Activated T-helper 1 cell treated with anti-CD3 and anti-CD28 coated beads, Interleukin-12 subunit alpha, Interleukin-12 subunit beta, Interleukin-2, Interleukin-4 antibody, amounts not matched to agents 30 ng/mL and 10 ng/mL and 1 ng/mL, durations not matched to agents 14 hours and 24 hours and 36 hours (primary cell): Measurements from ENCODE around the gene IFT43. TPM values are rescaled to one million over a fixed set of nuclear protein-coding genes. Genes with fewer than 3 reads are reported as not detected.
A peak's percentile ranks its signal among the peaks of the same experiment; 100 is the strongest.

Source experiments
- DNase-seq: peaks from one replicate; pipeline ENCODE4 v3.0.0; 2021; ENCODE audit warnings: low spot score
- H3K27ac Mint-ChIP-seq: one replicate; pipeline ENCODE4 v1.8.0; 2021; ENCODE audit warnings: mild to moderate bottlenecking, mixed read lengths
- H3K27me3 Mint-ChIP-seq: one replicate; pipeline ENCODE4 v1.8.0; 2022; ENCODE audit warnings: mild to moderate bottlenecking, moderate library complexity, mixed read lengths; ENCODE audit not compliant: insufficient read depth
- H3K36me3 Mint-ChIP-seq: one replicate; pipeline ENCODE4 v1.8.0; 2021; ENCODE audit warnings: low read depth, mixed read lengths
- H3K4me1 Mint-ChIP-seq: one replicate; pipeline ENCODE4 v1.8.0; 2021; ENCODE audit warnings: low read depth, mixed read lengths
- H3K4me3 Mint-ChIP-seq: one replicate; pipeline ENCODE4 v1.8.0; 2021; ENCODE audit warnings: mild to moderate bottlenecking, moderate library complexity, mixed read lengths
- H3K9me3 Mint-ChIP-seq: one replicate; pipeline ENCODE4 v1.8.0; 2021; ENCODE audit warnings: mixed read lengths
- intact Hi-C: fragments of 100-400 bp; cut with micrococcal nuclease; formaldehyde crosslinking; loops from one replicate; pipeline ENCODE4 v1.15.1; 2024
- total RNA-seq: library from RNA; stranded (reverse); gene quantifications from 2 replicates; pipeline ENCODE4 v1.2.3, GENCODE V29; 2022

IFT43 gene
- 8.7 and 10.4 TPM in 2 replicates for total RNA-seq

DNA sequence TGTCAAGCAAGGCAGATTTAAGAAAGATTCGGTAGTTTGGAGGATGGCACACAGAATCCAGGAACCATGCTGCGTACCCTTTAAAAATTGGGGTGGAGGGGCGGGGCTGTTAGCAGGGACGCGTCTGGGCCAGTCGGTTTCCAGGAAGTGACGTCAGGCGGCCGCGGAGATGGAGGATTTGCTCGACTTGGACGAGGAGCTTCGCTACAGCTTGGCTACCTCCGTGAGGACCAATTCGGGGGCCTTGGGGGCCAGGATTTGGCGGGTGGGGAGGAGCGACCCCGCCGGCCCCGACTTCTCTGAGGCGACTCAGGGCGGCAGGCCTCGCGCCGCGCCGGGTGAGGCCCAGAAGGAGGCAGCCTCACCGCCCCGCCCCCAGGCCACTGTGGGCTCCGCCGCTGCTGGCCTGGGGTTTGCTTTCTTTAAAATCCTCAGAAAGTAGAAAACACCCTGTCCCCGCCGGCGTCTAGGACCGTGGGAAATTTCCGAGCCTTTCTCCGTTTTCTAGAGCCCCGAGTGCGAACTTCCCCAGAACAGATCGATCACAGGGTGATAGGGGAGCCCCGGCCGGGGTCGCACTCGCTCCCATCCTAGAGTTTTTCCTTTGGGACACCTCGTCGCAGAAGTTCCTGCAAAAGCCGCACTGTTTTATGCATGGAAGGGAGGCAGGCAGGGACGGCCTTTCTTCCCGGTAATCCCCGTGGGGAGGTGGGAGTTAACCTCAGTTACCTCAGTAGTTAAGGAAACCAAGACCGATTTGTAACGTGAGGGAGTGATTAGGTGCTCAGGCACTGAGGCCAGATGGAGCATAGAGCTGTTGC lies at the start of gene IFT43:
IFT43 (plus strand) TSS at position 146 of the 821 bp plus-strand sequence; CDS start at position 170, 24 bp downstream.
- Mint-ChIP-seq H3K36me3 (no peaks in the 10 kb centered on the region), H3K4me1 (peaks cover 28% of the 10 kb centered on the region), H3K4me3 (peak within 1 kb of the TSS; percentile 89), H3K27me3 (peaks cover 5% of the 10 kb centered on the region), H3K9me3 (no peaks in the 10 kb centered on the region), H3K27ac (peak within 1 kb of the TSS; percentile 67)
- intact Hi-C loops, result loop anchor here (1.0 to 5.0 kb wide), 5 partner anchors 166 to 1224 kb away; partner anchors contain the start of genes ANGEL1, EIF2B2, ERG28 and TTLL5
- peak; percentile 85 for DNase-seq

- peaks cover 1% of the 10 kb centered on the region for H3K36me3 Mint-ChIP-seq
- no peaks in the 10 kb centered on the region for H3K27me3 Mint-ChIP-seq
- no peaks in the 10 kb centered on the region for H3K9me3 Mint-ChIP-seq
- H3K27ac Mint-ChIP-seq, result no peak overlapping the region
- DNase-seq, result no peak
- peaks cover 12% of the 10 kb centered on the region for H3K4me1 Mint-ChIP-seq
- intact Hi-C loops, result no loop called here
- H3K4me3 Mint-ChIP-seq, result no peak overlapping the region
Observed at GRCh38 chr14:75939200-75939599, 46.4 kb upstream of the IFT43 start.

DNA sequence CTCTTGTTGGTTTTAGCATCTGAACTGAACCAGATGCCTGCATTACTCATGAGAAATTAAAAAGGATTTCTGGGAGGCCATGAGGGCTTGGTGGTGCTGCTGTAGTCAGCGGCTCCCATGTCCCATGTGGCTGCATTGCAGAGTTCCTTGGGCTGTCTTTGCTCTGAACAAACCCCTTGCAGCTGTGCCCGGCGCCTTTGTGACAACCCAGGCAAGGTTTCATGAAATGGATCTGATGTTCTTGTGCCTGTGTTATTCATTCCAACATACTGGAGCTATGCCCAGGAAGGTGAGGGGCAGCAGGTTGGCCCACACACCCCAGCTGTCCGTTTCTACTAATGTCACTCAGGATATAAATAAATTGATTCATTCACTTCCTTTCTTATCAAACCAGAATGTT lies 44.5 kb upstream of the IFT43 start:
- intact Hi-C loops, result no loop called here

GRCh38 chr14:75944607-75945241 lies 40.8 kb upstream of the IFT43 start:
- Mint-ChIP-seq H3K9me3 (no peaks in the 10 kb centered on the region), H3K4me1 (no peaks in the 10 kb centered on the region)
- intact Hi-C loops, result no loop called here

More for the DNA sequence above, 44.5 kb upstream of the IFT43 start:
- Mint-ChIP-seq H3K27ac (no peak overlapping the region), H3K9me3 (no peaks in the 10 kb centered on the region), H3K4me3 (no peak overlapping the region), H3K4me1 (no peaks in the 10 kb centered on the region), H3K27me3 (no peaks in the 10 kb centered on the region), H3K36me3 (peaks cover 1% of the 10 kb centered on the region)
- no peak for DNase-seq

GRCh38 chr14:75946785-75947184 lies 38.8 kb upstream of the IFT43 start:
- Mint-ChIP-seq H3K27ac (no peak overlapping the region), H3K36me3 (peaks cover 1% of the 10 kb centered on the region), H3K4me1 (no peaks in the 10 kb centered on the region), H3K9me3 (no peaks in the 10 kb centered on the region), H3K4me3 (no peak overlapping the region), H3K27me3 (no peaks in the 10 kb centered on the region)
- intact Hi-C loops, result no loop called here
- no peak for DNase-seq

More at GRCh38 chr14:75944607-75945241, 40.8 kb upstream of the IFT43 start:
- peaks cover 1% of the 10 kb centered on the region for H3K36me3 Mint-ChIP-seq
- H3K4me3 Mint-ChIP-seq, result no peak overlapping the region
- no peaks in the 10 kb centered on the region for H3K27me3 Mint-ChIP-seq
- no peak overlapping the region for H3K27ac Mint-ChIP-seq
- no peak for DNase-seq

DNA sequence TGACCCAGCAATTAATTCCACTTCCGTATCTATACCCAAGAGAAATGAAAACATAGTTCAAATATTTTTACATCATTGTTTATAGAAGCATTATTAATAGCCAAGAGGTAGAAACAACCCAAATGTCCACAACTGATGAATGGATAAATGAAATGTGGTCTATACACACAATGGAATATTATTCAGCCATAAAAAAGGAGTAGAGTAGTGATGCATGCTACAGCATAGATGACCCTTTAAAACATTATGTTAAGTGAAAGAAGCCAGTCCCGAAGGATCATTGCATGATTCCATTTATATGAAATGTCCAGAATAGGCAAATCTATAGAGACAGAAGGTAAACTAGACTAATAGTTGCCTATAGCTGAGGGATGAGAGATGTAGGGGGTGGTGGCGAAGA lies 33.1 kb upstream of the IFT43 start:
- Mint-ChIP-seq H3K36me3 (peaks cover 1% of the 10 kb centered on the region), H3K27ac (no peak overlapping the region), H3K27me3 (no peaks in the 10 kb centered on the region), H3K9me3 (peaks cover 4% of the 10 kb centered on the region), H3K4me1 (no peaks in the 10 kb centered on the region), H3K4me3 (no peak overlapping the region)
- DNase-seq, result no peak
- intact Hi-C loops, result no loop called here

- Mint-ChIP-seq H3K9me3 (no peaks in the 10 kb centered on the region), H3K36me3 (peaks cover 1% of the 10 kb centered on the region), H3K4me1 (no peaks in the 10 kb centered on the region), H3K27ac (no peak overlapping the region), H3K4me3 (no peak overlapping the region), H3K27me3 (no peaks in the 10 kb centered on the region)
- intact Hi-C loops, result no loop called here
- no peak for DNase-seq
Observed at GRCh38 chr14:75959031-75959430, 26.5 kb upstream of the IFT43 start.

- no peak for DNase-seq
- no peak overlapping the region for H3K4me3 Mint-ChIP-seq
- H3K9me3 Mint-ChIP-seq, result no peaks in the 10 kb centered on the region
- peak overlapping the region; percentile 5 for H3K27ac Mint-ChIP-seq
- no peaks in the 10 kb centered on the region for H3K36me3 Mint-ChIP-seq
- H3K4me1 Mint-ChIP-seq, result no peaks in the 10 kb centered on the region
- H3K27me3 Mint-ChIP-seq, result no peaks in the 10 kb centered on the region
- intact Hi-C loops, result no loop called here
Observed at GRCh38 chr14:75960231-75960630, 25.3 kb upstream of the IFT43 start.

- DNase-seq, result no peak
- Mint-ChIP-seq H3K27ac (no peak overlapping the region), H3K36me3 (no peaks in the 10 kb centered on the region), H3K27me3 (no peaks in the 10 kb centered on the region), H3K4me3 (no peak overlapping the region), H3K4me1 (no peaks in the 10 kb centered on the region), H3K9me3 (no peaks in the 10 kb centered on the region)
- intact Hi-C loops, result no loop called here
Observed at GRCh38 chr14:75961662-75962061, 23.9 kb upstream of the IFT43 start.

DNA sequence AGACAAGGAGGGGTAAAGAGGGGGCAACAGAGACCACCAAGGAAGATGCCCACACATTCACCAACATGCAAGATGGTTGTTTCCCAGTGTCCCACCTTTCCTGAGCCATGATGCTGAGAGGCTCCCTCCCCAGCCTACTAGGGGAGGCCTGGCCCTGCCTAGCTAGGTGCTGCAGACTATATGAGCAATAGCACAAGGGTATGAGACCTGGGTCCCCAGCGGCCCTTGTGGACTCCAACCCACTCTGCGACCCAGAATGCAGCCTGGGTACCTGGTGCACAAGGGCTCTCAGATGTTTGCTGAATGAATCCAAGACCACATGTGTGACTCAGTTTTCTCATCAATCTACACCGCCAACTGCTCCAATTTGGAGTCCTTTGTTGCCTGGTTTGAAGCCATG lies 17.7 kb upstream of the IFT43 start:
- H3K4me3 Mint-ChIP-seq, result no peak overlapping the region
- no peaks in the 10 kb centered on the region for H3K27me3 Mint-ChIP-seq
- intact Hi-C loops, result no loop called here
- H3K9me3 Mint-ChIP-seq, result no peaks in the 10 kb centered on the region
- no peak for DNase-seq
- H3K36me3 Mint-ChIP-seq, result no peaks in the 10 kb centered on the region
- H3K4me1 Mint-ChIP-seq, result no peaks in the 10 kb centered on the region
- no peak overlapping the region for H3K27ac Mint-ChIP-seq

DNA sequence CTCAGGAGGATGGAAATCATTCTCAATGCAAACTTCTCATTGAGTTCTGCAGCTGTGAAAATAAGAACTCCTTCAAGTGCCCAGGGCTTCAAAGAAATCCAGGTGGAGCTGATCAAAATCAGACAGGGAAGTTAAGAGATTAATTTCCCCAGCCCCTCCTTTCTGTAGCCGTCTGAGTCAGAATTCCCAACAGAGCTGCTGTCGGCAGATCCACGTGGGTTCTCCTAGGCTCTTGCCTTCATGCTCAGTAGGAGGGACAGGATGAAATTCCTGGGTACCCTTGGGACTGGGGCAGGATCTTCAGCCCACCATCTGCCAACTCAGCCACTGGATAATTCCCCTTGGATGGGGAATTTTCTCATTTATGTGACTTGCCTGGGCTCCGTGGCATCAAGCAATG lies 17.1 kb upstream of the IFT43 start:
- Mint-ChIP-seq H3K4me3 (no peak overlapping the region), H3K36me3 (no peaks in the 10 kb centered on the region), H3K9me3 (no peaks in the 10 kb centered on the region), H3K27ac (no peak overlapping the region), H3K27me3 (no peaks in the 10 kb centered on the region), H3K4me1 (no peaks in the 10 kb centered on the region)
- DNase-seq, result no peak
- intact Hi-C loops, result no loop called here

DNA sequence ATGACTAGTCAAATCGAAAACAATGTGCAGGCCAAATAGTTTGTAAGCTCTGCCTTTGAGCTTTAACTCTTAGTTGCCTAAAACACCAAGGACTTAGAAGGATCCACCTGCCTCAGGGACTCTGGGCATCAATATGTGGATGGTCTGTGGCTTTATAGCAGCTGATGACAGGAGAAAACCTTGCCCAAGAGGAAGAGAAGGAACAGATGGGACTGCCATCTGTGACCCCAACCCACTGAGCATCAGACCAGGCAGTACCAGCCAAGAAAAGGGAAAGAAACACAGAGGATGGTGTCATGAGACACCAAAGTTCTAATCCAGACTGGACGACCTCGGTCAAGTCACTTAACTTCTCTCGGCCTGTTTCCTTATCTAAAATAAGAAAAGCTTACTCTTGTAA lies 16.4 kb upstream of the IFT43 start:
- Mint-ChIP-seq H3K9me3 (no peaks in the 10 kb centered on the region), H3K4me1 (no peaks in the 10 kb centered on the region), H3K27ac (no peak overlapping the region), H3K4me3 (no peak overlapping the region), H3K36me3 (no peaks in the 10 kb centered on the region), H3K27me3 (no peaks in the 10 kb centered on the region)
- intact Hi-C loops, result no loop called here
- DNase-seq, result no peak

DNA sequence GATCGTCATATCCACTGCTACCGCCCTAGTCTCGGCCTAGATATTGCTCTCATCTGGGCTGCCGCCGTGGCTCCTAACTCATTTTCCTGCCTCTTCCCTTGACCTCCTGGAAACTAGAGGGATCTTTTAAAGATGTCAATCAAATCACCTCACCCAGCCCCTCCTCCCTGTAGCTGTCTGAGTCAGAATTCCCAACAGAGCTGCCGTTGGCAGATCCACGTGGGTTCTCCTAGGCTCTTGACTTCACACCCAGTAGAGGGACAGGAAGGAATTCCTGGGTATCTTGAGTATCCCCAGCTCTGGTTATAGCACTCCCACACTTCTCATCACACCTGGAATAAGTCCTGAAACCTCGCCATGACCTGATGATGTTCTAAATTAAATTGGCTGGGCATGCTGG lies 15.7 kb upstream of the IFT43 start:
- DNase-seq, result no peak
- intact Hi-C loops, result no loop called here
- Mint-ChIP-seq H3K27me3 (no peaks in the 10 kb centered on the region), H3K9me3 (no peaks in the 10 kb centered on the region), H3K4me3 (no peak overlapping the region), H3K4me1 (no peaks in the 10 kb centered on the region), H3K36me3 (no peaks in the 10 kb centered on the region), H3K27ac (no peak overlapping the region)
